Kidney (tissue), 14 donors: Measurements from ENCODE around the gene APOL4. TPM values are rescaled to one million over a fixed set of nuclear protein-coding genes. Genes with fewer than 3 reads are reported as not detected.

Experiments used
- DNase-seq, 5 donors: peaks; one replicate each; pipeline ENCODE4 v3.0.0-alpha.2; 2013 to 2020
- FAIRE-seq: peaks from 2 replicates; lab custom pipeline; 2012; peaks lifted over from hg19 to GRCh38; lab: Jason Lieb, UNC
- H3K27ac ChIP-seq, 2 donors: one replicate each; pipeline ENCODE4 v1.7.0; 2013; ENCODE audit warnings: low read depth in 2 of 2, low read length in 2 of 2, inconsistent platforms in 1 of 2
- H3K27me3 ChIP-seq: one replicate; pipeline ENCODE4 v1.7.1; 2013; ENCODE audit warnings: low read length, inconsistent platforms; ENCODE audit not compliant: control insufficient read depth, insufficient read depth
- H3K36me3 ChIP-seq, 3 donors: one replicate each; pipeline versions ENCODE4 v1.7.0 to v1.7.1; 2013; ENCODE audit warnings: low read length in 3 of 3, control low read depth in 1 of 3, inconsistent platforms in 1 of 3; ENCODE audit not compliant: insufficient read depth in 3 of 3, control insufficient read depth in 2 of 3
- H3K4me1 ChIP-seq, 3 donors: one replicate each; pipeline versions ENCODE4 v1.7.0 to v1.7.1; 2013; ENCODE audit warnings: low read length in 3 of 3, inconsistent platforms in 1 of 3, low read depth in 1 of 3; ENCODE audit not compliant: control insufficient read depth in 2 of 3, insufficient read depth in 2 of 3
- H3K4me3 ChIP-seq, 3 donors: one replicate each; pipeline versions ENCODE4 v1.7.0 to v1.8.1; 2013; ENCODE audit warnings: low read length in 3 of 3, control low read depth in 1 of 3, inconsistent platforms in 1 of 3
- H3K9ac ChIP-seq, 3 donors: one replicate each; pipeline versions ENCODE4 v1.7.0 to v1.7.1; 2013; ENCODE audit warnings: low read length in 3 of 3, control low read depth in 1 of 3, inconsistent platforms in 1 of 3
- H3K9me3 ChIP-seq, 3 donors: one replicate each; pipeline versions ENCODE4 v1.7.0 to v1.7.1; 2013; ENCODE audit warnings: low read length in 3 of 3, control low read depth in 1 of 3, inconsistent platforms in 1 of 3; ENCODE audit not compliant: control insufficient read depth in 2 of 3, insufficient read depth in 1 of 3
- intact Hi-C: fragments of 100-400 bp; cut with DNase I; formaldehyde crosslinking; loops from one replicate; pipeline ENCODE4 v1.11.1; 2022
- polyA plus RNA-seq: library from polyadenylated mRNA; stranded (reverse); fragments of 350-450 nt; fragmentation: Illumina TruSeq; extraction: RNeasy Lipid Tissue Mini Kit (QIAGEN cat#74804); gene quantifications from one replicate; pipeline ENCODE4 v1.2.3, GENCODE V29; 2014; ENCODE audit warnings: low read depth, low replicate concordance; ENCODE audit not compliant: insufficient read depth
- total RNA-seq: library from RNA; stranded (reverse); fragmentation: NEBNext Ultra II Directional; extraction: Animal tissue kit (Norgen Biotek cat#: 25700); gene quantifications from one replicate; pipeline ENCODE4 v1.2.1, GENCODE V29; 2021
- TF ChIP-seq, protein P1 (sequence below): IDR thresholded peaks from 3 replicates; pipeline ENCODE4 v1.5.1; 2012; ENCODE audit warnings: mild to moderate bottlenecking, moderate library complexity, borderline replicate concordance; ENCODE audit not compliant: insufficient read depth; ENCODE audit errors: extremely low read depth
- donor health status: control.
- donor health status: control.
- donor health status: control.
- donor health status: control.
- donor health status: control.
- donor health status: DM: yes; HTN: yes; CAD: no.
- donor health status: Normal renal cell carcinoma (clear cell type).

Gene APOL4
- total and polyA plus RNA-seq, 2 donors from 2014 or later: 6.1 to 8.7 TPM

DNA sequence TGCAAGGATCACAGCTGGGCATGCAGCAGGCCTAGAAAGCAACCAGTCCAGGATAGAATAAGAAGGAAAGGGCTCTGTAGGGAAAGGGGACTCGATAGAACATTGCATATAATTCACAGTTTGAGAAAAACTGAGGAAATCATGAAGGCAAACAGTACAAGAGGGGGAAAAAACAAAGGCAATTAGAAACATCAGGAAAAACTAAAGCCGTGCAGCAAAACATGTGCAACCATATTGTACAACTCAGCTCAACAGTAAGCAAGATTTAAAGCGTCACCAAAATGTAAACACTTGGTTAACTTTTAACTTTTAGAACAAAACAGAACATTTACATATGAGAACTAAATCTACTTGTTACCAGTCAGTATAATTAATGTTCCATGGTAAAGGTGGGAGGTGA is 49.5 kb downstream of the APOL4 start:
- Histone ChIP-seq H3K9me3 (no peaks in the 10 kb centered on the region), H3K27ac (no peak overlapping the region), H3K9ac (no peak overlapping the region), H3K27me3 (no peaks in the 10 kb centered on the region), H3K36me3 (no peaks in the 10 kb centered on the region), H3K4me1 (peaks cover 0 to 41% (median 25%) of the 10 kb centered on the region in 3 donors), H3K4me3 (no peak overlapping the region)
- DNase-seq (no peak), FAIRE-seq (no peak)
- TF ChIP-seq, protein P1, sequence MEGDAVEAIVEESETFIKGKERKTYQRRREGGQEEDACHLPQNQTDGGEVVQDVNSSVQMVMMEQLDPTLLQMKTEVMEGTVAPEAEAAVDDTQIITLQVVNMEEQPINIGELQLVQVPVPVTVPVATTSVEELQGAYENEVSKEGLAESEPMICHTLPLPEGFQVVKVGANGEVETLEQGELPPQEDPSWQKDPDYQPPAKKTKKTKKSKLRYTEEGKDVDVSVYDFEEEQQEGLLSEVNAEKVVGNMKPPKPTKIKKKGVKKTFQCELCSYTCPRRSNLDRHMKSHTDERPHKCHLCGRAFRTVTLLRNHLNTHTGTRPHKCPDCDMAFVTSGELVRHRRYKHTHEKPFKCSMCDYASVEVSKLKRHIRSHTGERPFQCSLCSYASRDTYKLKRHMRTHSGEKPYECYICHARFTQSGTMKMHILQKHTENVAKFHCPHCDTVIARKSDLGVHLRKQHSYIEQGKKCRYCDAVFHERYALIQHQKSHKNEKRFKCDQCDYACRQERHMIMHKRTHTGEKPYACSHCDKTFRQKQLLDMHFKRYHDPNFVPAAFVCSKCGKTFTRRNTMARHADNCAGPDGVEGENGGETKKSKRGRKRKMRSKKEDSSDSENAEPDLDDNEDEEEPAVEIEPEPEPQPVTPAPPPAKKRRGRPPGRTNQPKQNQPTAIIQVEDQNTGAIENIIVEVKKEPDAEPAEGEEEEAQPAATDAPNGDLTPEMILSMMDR: no peak
- intact Hi-C loops: no loop called here

DNA sequence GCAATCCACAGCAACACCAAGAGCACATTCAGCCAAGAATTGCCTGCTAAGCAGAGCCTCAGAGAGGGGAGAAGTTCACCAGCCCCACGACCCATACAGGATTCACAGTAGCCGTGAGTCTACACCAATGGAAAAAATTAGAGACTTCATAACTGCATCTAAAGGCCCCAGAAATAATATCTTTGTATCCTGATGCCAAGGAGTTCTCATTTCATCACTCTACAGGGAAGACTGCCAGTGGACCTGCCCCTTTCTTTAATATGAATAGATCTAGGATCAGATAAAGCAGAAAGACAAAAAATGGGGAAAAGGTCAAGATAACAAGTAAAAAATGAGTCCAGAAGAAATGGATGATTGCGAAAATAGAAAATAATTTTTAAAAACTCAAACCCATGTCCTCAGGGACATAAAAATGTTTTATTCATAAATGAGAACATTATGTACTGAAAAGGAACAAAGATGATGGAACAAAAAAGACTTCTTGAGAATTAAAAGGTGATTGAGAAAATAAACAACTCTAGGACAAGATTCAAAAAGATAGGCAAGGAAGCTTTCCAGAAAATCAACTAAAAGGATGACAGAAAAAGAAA is 50.5 kb downstream of the APOL4 start:
- Histone ChIP-seq H3K4me1 (peaks cover 0 to 36% (median 15%) of the 10 kb centered on the region in 3 donors), H3K4me3 (no peak overlapping the region), H3K36me3 (no peaks in the 10 kb centered on the region), H3K9ac (no peak overlapping the region), H3K9me3 (no peaks in the 10 kb centered on the region), H3K27ac (peak overlapping the region in 1 of 2 donors; percentile 52), H3K27me3 (no peaks in the 10 kb centered on the region)
- TF ChIP-seq, protein P1: no peak
- DNase-seq: no peak
- intact Hi-C loops: no loop called here
- no peak for FAIRE-seq

DNA sequence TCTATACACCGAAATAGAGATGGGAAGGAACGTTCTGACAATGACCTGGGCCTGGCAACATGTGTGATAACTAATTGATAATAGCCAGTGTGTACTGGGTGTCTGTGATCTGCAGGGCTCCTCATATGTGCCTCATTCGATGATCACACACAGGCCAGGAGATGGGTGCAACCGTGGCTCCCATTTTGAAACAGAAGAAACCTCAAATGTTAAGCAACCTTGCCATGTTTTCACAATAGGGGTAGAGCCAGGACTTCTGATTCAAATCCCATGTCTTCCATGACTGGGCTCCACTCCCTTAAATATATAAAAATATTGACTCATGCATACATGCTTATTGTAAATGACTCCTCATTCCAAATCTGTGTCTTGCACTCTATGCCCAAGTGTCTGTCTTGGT is 52.2 kb downstream of the APOL4 start:
- Histone ChIP-seq H3K9ac (no peak overlapping the region), H3K27ac (no peak overlapping the region), H3K9me3 (no peaks in the 10 kb centered on the region), H3K4me3 (no peak overlapping the region), H3K36me3 (no peaks in the 10 kb centered on the region), H3K4me1 (peaks cover 0 to 27% (median 11%) of the 10 kb centered on the region in 3 donors), H3K27me3 (no peaks in the 10 kb centered on the region)
- no peak for DNase-seq
- TF ChIP-seq, protein P1: no peak
- intact Hi-C loops: no loop called here
- no peak for FAIRE-seq

DNA sequence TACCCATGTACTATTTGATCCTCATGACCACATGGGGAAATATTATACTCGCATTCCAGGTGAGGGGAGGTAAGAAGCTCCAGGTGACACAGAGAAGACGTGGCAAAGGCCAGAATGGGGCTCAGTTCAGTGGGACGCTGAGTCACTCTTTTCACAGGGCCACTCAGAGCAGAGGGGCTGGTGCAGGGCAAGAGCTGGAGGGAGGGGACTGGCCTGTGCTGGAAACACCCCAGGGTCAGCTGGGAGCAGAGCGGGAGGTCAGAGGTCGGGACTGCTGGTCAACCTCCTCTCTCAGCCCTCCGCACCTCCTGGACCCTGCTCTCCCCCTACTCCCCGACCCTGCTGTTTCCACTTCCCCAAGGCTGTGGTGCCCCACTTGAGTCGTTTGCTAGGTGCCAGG is 53.2 kb downstream of the APOL4 start:
- Histone ChIP-seq H3K4me3 (no peak overlapping the region), H3K27ac (no peak overlapping the region), H3K9ac (no peak overlapping the region), H3K4me1 (peaks cover 0 to 23% (median under 1%) of the 10 kb centered on the region in 3 donors), H3K27me3 (no peaks in the 10 kb centered on the region), H3K9me3 (no peaks in the 10 kb centered on the region), H3K36me3 (no peaks in the 10 kb centered on the region)
- peak in 1 of 5 donors; percentile 42 for DNase-seq
- FAIRE-seq: no peak
- TF ChIP-seq, protein P1: no peak
- intact Hi-C loops: no loop called here
